Activated T-cell treated with anti-CD3 and anti-CD28 coated beads, Interleukin-2, amount 50 U/mL, for 72 hours (primary cell): ENCODE measurements around the gene LMBRD2. TPM values are rescaled to one million over a fixed set of nuclear protein-coding genes. Genes with fewer than 3 reads are reported as not detected.

Source experiments
- ATAC-seq, 2 donors: fragments of 150-1000 bp; cut with Tn5 transposase; replicated peaks in 1 of 2; 2 replicates each; pipeline ENCODE4 v1.10.0; 2021; ENCODE audit warnings: moderate library complexity in 2 of 2, mild to moderate bottlenecking in 1 of 2
- DNase-seq, 2 donors: peaks; one replicate each; pipeline ENCODE4 v3.0.0; 2021 to 2022; ENCODE audit warnings: mixed read lengths in 1 of 2
- H3K27ac Mint-ChIP-seq: one replicate; pipeline ENCODE4 v1.8.0; 2022; ENCODE audit warnings: mild to moderate bottlenecking, moderate library complexity, mixed read lengths
- H3K27me3 Mint-ChIP-seq: one replicate; pipeline ENCODE4 v1.8.0; 2022; ENCODE audit warnings: low read depth, mixed read lengths
- H3K36me3 Mint-ChIP-seq, 2 donors: one replicate each; pipeline ENCODE4 v1.8.0; 2022; ENCODE audit warnings: mixed read lengths in 2 of 2, mild to moderate bottlenecking in 1 of 2; ENCODE audit not compliant: insufficient read depth in 2 of 2
- H3K4me1 Mint-ChIP-seq: one replicate; pipeline ENCODE4 v1.8.0; 2022; ENCODE audit warnings: low read depth, mixed read lengths
- H3K4me3 Mint-ChIP-seq, 2 donors: one replicate each; pipeline ENCODE4 v1.8.0; 2022; ENCODE audit warnings: mild to moderate bottlenecking in 2 of 2, mixed read lengths in 2 of 2, moderate library complexity in 2 of 2
- H3K9me3 Mint-ChIP-seq, 2 donors: one replicate each; pipeline ENCODE4 v1.8.0; 2022; ENCODE audit warnings: mixed read lengths in 2 of 2
- total RNA-seq, 2 donors: library from RNA; stranded (reverse); gene quantifications; one replicate each; pipeline ENCODE4 v1.2.3, GENCODE V29; 2022

LMBRD2 gene
- total RNA-seq, 2 donors from 2014 or later: 15.8 to 17.6 TPM

- no peaks in the 10 kb centered on the region for H3K36me3 Mint-ChIP-seq
- DNase-seq (no peak), ATAC-seq (no peak)
- H3K9me3 Mint-ChIP-seq: no peaks in the 10 kb centered on the region
- no peak overlapping the region for H3K4me3 Mint-ChIP-seq
- no peak overlapping the region for H3K27ac Mint-ChIP-seq
- H3K27me3 Mint-ChIP-seq: peaks cover 7% of the 10 kb centered on the region
- peaks cover 6% of the 10 kb centered on the region for H3K4me1 Mint-ChIP-seq
Measured at GRCh38 chr5:36049949-36050348, 101.7 kb downstream of the LMBRD2 start.

Other genes starting within 250 kb of the LMBRD2 start
- gene CAPSL, start 213.3 kb downstream of the LMBRD2 start, total RNA-seq: 1 to 10 TPM; 1.3 to 2.3 TPM
- not detected for gene UGT3A1, start 160.5 kb downstream of the LMBRD2 start, total RNA-seq
- gene UGT3A2, start 85.0 kb downstream of the LMBRD2 start, total RNA-seq: not detected
- gene SKP2, start 224 bp upstream of the LMBRD2 start, total RNA-seq: 10 to 100 TPM; 25.3 to 36.8 TPM
- gene NADK2, start 90.0 kb upstream of the LMBRD2 start, total RNA-seq: 10 to 100 TPM; 13.6 to 20.9 TPM
- gene RANBP3L, start 150.0 kb upstream of the LMBRD2 start, total RNA-seq: under 1 TPM in 1 of 2 donors, not detected in 1; 0.35 TPM